Spinal cord (tissue), 10 donors: ENCODE data around the gene HMG20A. TPM values are rescaled to one million over a fixed set of nuclear protein-coding genes. Genes with fewer than 3 reads are reported as not detected.

Source experiments
- DNase-seq, 6 donors: peaks; one replicate each; pipeline versions ENCODE4 v3.0.0 to v3.0.0-alpha.2; 2013 to 2015; ENCODE audit warnings: low spot score in 6 of 6, low read depth in 4 of 6
- H3K27ac ChIP-seq: one replicate; pipeline ENCODE4 v1.5.1; 2013; ENCODE audit warnings: low read depth, low read length, control low read depth
- H3K27me3 ChIP-seq: one replicate; pipeline ENCODE4 v1.6.1; 2013; ENCODE audit warnings: low read length; ENCODE audit not compliant: control insufficient read depth, insufficient read depth
- H3K36me3 ChIP-seq: one replicate; pipeline ENCODE4 v1.6.1; 2013; ENCODE audit warnings: low read length; ENCODE audit not compliant: control insufficient read depth, insufficient read depth
- H3K4me1 ChIP-seq: one replicate; pipeline ENCODE4 v1.6.1; 2013; ENCODE audit warnings: low read length; ENCODE audit not compliant: control insufficient read depth, insufficient read depth
- H3K4me3 ChIP-seq: one replicate; pipeline ENCODE4 v1.5.1; 2013; ENCODE audit warnings: low read depth, low read length, control low read depth
- H3K9me3 ChIP-seq: one replicate; pipeline ENCODE4 v1.6.1; 2013; ENCODE audit warnings: low read length; ENCODE audit not compliant: control insufficient read depth, insufficient read depth
- WGBS: methylation state at CpG from one replicate; pipeline ENCODE4 v1.1.5; 2013; ENCODE audit warnings: missing lambda C conversion rate; ENCODE audit not compliant: insufficient coverage; 5-methylcytosine and 5-hydroxymethylcytosine counted together
- polyA plus RNA-seq, 2 donors: library from polyadenylated mRNA; unstranded; fragments of 120-200 nt; gene quantifications; one replicate each; pipeline ENCODE4 v1.2.1, GENCODE V29; 2013; ENCODE audit not compliant: insufficient read length in 2 of 2
- total RNA-seq, 2 donors: library from RNA; depleted of rRNA in 1 of 2; stranded (reverse); fragments of 120-200 nt in 1 of 2; fragments of >200 nt in 1 of 2; gene quantifications; one replicate each; pipeline versions ENCODE4 v1.2.3 to v1.2.4, GENCODE V29; 2013 to 2014
- donor health status: healthy.

Gene HMG20A
- total and polyA plus RNA-seq, 4 donors = 39.6 to 49.7 (median 48.1) TPM

DNA sequence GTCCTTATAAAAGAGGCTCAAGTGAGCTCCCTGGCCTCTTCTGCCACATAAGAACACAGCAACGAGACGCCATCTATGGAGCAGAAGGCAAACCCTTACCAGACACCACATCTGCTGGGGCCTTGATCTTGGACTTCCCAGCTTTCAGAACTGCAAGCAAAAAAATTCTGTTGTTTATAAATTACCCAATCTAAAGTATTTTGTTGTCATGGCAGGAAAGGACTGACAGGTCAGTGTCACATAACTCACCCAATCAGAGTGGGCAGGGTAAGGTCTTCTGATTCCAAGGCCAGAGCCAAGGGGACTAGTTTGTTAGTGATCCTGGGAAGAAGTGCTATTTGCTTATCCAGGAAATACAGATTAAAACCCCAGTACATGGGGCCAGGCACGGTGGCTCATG, 98.9 kb downstream of the HMG20A start:
- Histone ChIP-seq H3K9me3 (no peaks in the 10 kb centered on the region), H3K27me3 (no peaks in the 10 kb centered on the region), H3K4me1 (no peaks in the 10 kb centered on the region), H3K36me3 (no peaks in the 10 kb centered on the region), H3K27ac (no peak overlapping the region), H3K4me3 (no peak overlapping the region)
- WGBS = 94% methylated on average over 3 of the region's 3 CpGs
- DNase-seq = no peak

GRCh38 chr15:77521206-77521605, 100.5 kb downstream of the HMG20A start:
- Histone ChIP-seq H3K36me3 (no peaks in the 10 kb centered on the region), H3K27me3 (no peaks in the 10 kb centered on the region), H3K27ac (no peak overlapping the region), H3K9me3 (no peaks in the 10 kb centered on the region), H3K4me1 (no peaks in the 10 kb centered on the region), H3K4me3 (no peak overlapping the region)
- DNase-seq = no peak
- WGBS = no CpG with 5 or more reads among the region's 6 CpGs

- Histone ChIP-seq H3K27me3 (no peaks in the 10 kb centered on the region), H3K9me3 (no peaks in the 10 kb centered on the region), H3K4me3 (no peak overlapping the region), H3K4me1 (peaks cover 40% of the 10 kb centered on the region), H3K27ac (no peak overlapping the region), H3K36me3 (peaks cover 4% of the 10 kb centered on the region)
- 64% methylated on average over 6 of the region's 6 CpGs for WGBS
- no peak for DNase-seq
Measured at GRCh38 chr15:77525400-77525811, 104.7 kb downstream of the HMG20A start.

- Histone ChIP-seq H3K4me1 (peaks cover 42% of the 10 kb centered on the region), H3K9me3 (no peaks in the 10 kb centered on the region), H3K4me3 (no peak overlapping the region), H3K27me3 (no peaks in the 10 kb centered on the region), H3K27ac (no peak overlapping the region), H3K36me3 (peaks cover 4% of the 10 kb centered on the region)
- no peak for DNase-seq
- WGBS = 90% methylated on average over 10 of the region's 11 CpGs
Measured at GRCh38 chr15:77525907-77526594, 105.4 kb downstream of the HMG20A start.

DNA sequence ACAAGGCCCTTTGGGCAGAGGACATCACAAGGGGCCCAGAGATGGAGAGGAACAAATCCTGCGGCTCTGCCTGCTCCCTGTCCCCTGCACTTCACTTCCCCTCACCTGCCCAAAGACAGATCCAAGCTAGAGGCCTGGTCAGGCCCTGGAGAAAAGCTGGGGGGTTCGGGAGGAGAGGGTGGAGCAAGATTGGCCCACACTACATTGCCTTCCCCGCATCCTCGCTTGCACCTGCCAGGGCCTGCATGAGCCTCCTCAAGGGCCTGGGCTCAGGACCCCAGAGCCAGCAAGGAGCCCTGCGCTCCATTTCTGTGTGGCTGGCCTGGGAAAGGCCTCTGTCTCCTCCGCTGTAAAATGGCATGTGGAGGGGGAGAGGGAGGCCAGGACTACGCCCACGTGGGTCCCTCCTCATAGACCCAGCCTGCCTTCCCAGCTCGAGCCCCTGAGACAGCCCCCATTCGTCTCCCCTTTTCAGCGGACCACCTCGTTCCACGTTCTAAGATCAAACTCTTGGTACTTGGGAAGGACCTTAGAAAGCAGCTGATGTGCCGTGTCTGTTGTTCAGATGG, 106.0 kb downstream of the HMG20A start:
- no peaks in the 10 kb centered on the region for H3K27me3 ChIP-seq
- H3K4me1 ChIP-seq = peaks cover 42% of the 10 kb centered on the region
- 80% methylated on average over 7 of the region's 14 CpGs for WGBS
- no peaks in the 10 kb centered on the region for H3K9me3 ChIP-seq
- no peak for DNase-seq
- H3K27ac ChIP-seq = peak overlapping the region; percentile 67
- H3K4me3 ChIP-seq = no peak overlapping the region
- H3K36me3 ChIP-seq = peaks cover 4% of the 10 kb centered on the region

DNA sequence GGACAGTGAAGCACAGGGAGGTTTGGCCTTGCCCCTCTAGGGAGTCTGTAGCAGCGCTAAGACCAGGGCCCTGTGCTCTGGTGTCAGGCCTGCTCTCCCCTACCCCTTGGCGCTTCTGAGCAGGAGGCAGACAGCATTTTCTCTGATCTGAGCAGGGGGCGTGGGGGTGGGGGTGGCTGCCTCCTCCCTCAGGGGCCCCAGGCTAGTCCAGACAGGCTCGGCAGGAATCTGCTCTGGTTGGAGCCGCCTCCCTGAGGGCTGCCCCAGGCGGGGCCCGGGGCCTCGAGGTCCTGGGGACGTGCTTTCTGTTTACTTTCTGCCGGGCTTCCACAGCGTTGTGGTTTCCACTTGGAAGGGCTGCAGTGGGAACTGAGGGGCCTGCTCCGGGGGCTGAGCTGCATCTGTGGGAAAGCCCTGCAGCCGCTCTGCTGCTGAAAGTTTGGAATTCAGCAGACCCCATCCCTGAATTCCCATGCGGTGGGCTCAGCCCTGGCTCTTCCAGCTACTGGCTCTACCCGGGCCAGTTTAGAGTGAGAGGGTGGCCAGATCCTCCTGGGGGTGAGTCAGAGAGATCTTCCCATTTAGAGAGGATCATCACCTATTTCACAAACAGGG, 106.6 kb downstream of the HMG20A start:
- DNase-seq = no peak
- Histone ChIP-seq H3K27ac (peak overlapping the region; percentile 67), H3K27me3 (no peaks in the 10 kb centered on the region), H3K4me1 (peaks cover 42% of the 10 kb centered on the region), H3K4me3 (no peak overlapping the region), H3K9me3 (no peaks in the 10 kb centered on the region), H3K36me3 (peaks cover 4% of the 10 kb centered on the region)
- WGBS = 30% methylated on average over 12 of the region's 15 CpGs

GRCh38 chr15:77527831-77528231, 107.1 kb downstream of the HMG20A start:
- Histone ChIP-seq H3K4me3 (no peak overlapping the region), H3K9me3 (no peaks in the 10 kb centered on the region), H3K27me3 (no peaks in the 10 kb centered on the region), H3K4me1 (peaks cover 43% of the 10 kb centered on the region), H3K27ac (peak overlapping the region; percentile 67), H3K36me3 (peaks cover 4% of the 10 kb centered on the region)
- no peak for DNase-seq
- WGBS = 71% methylated on average over 3 of the region's 6 CpGs

- Histone ChIP-seq H3K9me3 (no peaks in the 10 kb centered on the region), H3K36me3 (peaks cover 4% of the 10 kb centered on the region), H3K27me3 (no peaks in the 10 kb centered on the region), H3K4me3 (no peak overlapping the region), H3K27ac (peak overlapping the region; percentile 37), H3K4me1 (peaks cover 49% of the 10 kb centered on the region)
- WGBS = 79% methylated on average over 9 of the region's 12 CpGs
- DNase-seq = no peak
Measured at GRCh38 chr15:77528290-77528967, 107.7 kb downstream of the HMG20A start.

GRCh38 chr15:77528968-77529319, 108.3 kb downstream of the HMG20A start:
- Histone ChIP-seq H3K36me3 (peaks cover 4% of the 10 kb centered on the region), H3K9me3 (no peaks in the 10 kb centered on the region), H3K27me3 (no peaks in the 10 kb centered on the region), H3K4me3 (no peak overlapping the region), H3K27ac (peak overlapping the region; percentile 12), H3K4me1 (peaks cover 54% of the 10 kb centered on the region)
- DNase-seq = peak in 2 of 6 donors; percentile 53 to 86
- WGBS = 37% methylated on average over 8 of the region's 12 CpGs
